Head of caudate nucleus (tissue), 42 donors: ENCODE results near the gene C17orf75.

ENCODE experiments used
- DNase-seq, 42 donors: peaks; one replicate each; pipeline versions ENCODE4 v3.0.0 to v3.0.0-alpha.2; 2020 to 2021; ENCODE audit warnings: mixed read lengths in 7 of 42
- intact Hi-C: fragments of 100-400 bp; cut with DNase I; formaldehyde crosslinking; loops from one replicate; pipeline ENCODE4 v1.15.0; 2022

C17orf75 gene

GRCh38 chr17:32285746-32286517, 56.0 kb downstream of the C17orf75 start:
- intact Hi-C loops, result no loop called here
- DNase-seq, result peak; percentile 43 to 88 (median 68)

GRCh38 chr17:32285306-32285705, 56.7 kb downstream of the C17orf75 start:
- DNase-seq, result no peak
- intact Hi-C loops, result no loop called here

DNA sequence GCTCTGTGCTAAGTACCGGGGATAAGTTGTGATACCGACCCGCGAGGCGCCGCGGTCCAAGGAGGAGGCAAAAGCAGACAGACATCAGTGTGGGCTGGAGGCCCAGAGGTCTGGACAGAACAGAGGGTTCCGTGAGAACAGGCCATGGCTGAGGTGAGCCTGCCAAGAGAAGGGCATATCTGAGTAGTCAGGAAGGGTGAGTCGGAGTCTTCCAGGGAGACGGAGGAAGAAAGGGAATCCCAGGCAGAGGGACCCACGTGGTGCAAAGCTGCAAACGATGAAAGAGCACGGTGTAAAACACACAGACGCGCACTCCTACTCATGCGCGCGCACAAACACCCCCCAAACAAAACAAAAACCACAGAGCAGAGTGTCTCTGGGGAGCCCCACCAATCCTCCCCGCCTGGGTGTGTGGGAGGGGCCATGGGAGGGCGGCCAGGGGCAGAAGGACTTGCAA, 58.2 kb downstream of the C17orf75 start:
- DNase-seq, result peak in 37 of 42 donors; percentile 24 to 79 (median 62)
- intact Hi-C loops, result no loop called here

DNA sequence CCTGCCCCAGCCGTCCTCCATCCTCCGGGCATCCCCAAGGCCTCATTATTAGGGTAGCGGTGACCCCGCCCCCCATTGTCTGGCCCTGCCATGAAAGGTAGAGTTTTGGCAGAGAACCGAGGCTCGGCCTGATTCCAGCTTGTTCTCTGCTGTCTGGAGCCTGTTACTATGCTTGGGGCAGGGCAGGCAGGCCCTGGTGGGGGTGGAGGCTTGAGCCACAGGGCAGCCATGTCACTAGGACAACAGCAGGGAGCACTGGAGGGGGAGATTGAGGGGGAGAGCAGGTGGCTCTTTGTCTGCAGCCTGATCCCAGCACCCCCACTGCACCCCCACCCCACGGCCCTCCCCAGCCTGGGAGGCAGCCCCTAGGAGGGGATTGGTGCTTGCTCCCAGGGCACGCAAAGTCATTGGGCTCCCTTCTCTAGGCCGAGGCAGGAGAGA, 60.9 kb downstream of the C17orf75 start:
- peak in 5 of 42 donors; percentile 40 to 63 (median 53) for DNase-seq
- intact Hi-C loops, result no loop called here

DNA sequence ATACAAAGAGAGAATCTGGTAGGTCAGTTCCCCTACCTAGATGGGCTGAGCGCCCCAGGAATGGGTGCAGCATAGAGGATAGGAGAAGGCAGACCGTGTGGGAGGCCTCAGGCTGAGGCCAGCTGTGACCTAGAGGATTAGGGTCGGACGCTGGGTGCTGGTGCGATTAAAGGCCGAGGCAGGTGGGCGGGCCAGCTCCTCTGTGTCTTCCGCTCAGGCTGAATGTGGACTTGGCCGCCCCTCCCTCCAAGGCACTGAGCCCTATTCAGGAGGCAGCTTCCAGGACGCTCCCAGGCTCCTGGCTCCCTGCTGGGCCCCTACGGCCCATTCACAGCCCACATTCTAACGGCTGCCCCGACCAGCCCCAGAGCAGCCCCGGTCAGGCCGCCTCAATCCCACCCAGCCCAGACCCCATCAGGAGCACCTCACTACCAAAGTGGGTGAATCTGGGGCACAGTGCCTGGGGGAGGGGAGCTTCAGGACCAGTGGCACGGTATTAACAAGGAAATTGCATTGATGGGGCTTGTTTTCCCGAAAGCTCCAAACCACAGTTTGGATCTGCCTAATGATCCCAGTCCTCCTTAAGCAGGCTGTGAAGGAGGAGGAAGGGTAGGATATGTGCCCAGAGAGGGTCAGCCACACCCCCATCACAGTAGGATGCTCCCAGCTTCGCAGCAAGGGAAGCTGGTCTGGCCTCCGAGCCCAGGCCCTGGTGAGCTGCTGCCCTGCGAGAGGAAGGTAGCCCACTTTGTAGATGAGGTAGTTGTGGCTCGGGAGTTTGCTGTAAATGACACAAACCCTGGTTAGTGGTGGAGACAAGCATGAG, 61.9 kb downstream of the C17orf75 start:
- DNase-seq, result no peak
- intact Hi-C loops, result no loop called here

- DNase-seq, result no peak
- intact Hi-C loops, result no loop called here
Observed at GRCh38 chr17:32278815-32279214, 63.2 kb downstream of the C17orf75 start.
